Vagina (tissue), 2 donors: Measurements from ENCODE around the gene FUT8.

ENCODE experiments used
- POLR2AphosphoS5 ChIP-seq, 2 donors: sonication (generic); formaldehyde crosslinking; IDR thresholded peaks; one replicate each; pipeline ENCODE4 v1.9.0; 2017; ENCODE audit warnings: antibody characterized with exemption in 2 of 2, mild to moderate bottlenecking in 2 of 2, low read depth in 1 of 2; ENCODE audit not compliant: insufficient read depth in 1 of 2
- TF ChIP-seq, protein P1 (sequence below), 3 experiments: fragments of 450-650 bp in 2 of 3; fragments of 200-600 bp in 1 of 3; sonication (generic) in 1 of 3; IDR thresholded peaks; one replicate each; pipeline ENCODE4 v1.5.1; 2017 to 2019; ENCODE audit warnings: antibody characterized with exemption in 3 of 3, mild to moderate bottlenecking in 2 of 3, moderate library complexity in 2 of 3

DNA sequence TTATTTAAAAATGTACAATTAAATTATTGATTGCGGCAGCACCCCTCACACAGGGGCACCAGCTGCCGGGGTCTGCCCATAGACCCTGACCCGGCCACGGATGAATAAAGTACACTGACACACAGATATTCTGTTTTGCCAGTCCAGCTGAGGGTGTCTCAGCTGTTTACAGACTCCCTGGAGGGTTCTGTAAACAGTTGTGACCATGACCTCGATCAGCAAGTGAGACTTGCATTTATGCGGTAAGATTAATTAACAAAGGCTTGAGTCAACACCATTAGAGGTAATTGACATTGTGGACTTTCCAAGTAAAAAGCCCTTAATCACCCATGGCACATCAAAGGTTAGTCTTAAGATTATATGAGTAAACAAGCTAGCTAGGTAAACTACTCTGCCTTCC lies 94.3 kb downstream of the FUT8 start:
- TF ChIP-seq, protein P1, sequence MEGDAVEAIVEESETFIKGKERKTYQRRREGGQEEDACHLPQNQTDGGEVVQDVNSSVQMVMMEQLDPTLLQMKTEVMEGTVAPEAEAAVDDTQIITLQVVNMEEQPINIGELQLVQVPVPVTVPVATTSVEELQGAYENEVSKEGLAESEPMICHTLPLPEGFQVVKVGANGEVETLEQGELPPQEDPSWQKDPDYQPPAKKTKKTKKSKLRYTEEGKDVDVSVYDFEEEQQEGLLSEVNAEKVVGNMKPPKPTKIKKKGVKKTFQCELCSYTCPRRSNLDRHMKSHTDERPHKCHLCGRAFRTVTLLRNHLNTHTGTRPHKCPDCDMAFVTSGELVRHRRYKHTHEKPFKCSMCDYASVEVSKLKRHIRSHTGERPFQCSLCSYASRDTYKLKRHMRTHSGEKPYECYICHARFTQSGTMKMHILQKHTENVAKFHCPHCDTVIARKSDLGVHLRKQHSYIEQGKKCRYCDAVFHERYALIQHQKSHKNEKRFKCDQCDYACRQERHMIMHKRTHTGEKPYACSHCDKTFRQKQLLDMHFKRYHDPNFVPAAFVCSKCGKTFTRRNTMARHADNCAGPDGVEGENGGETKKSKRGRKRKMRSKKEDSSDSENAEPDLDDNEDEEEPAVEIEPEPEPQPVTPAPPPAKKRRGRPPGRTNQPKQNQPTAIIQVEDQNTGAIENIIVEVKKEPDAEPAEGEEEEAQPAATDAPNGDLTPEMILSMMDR (IDR thresholded peaks at IDR 0.05), result no peak
- TF ChIP-seq POLR2AphosphoS5 (IDR thresholded peaks at IDR 0.05; ENCODE audit: insufficient read depth in 1 of 2, low read depth in 1 of 2), result no peak
